H1 (cell line): ENCODE results near the gene CDK9. TPM values are rescaled to one million over a fixed set of nuclear protein-coding genes. Genes with fewer than 3 reads are reported as not detected.
A peak's percentile ranks its signal among the peaks of the same experiment; 100 is the strongest.

Experiments used
- CTCF ChIA-PET: fragments of 300-600 bp; sonication (Branson Sonifier 250); formaldehyde crosslinking; loops from one replicate; lab custom pipeline; 2021; ENCODE audit not compliant: partially characterized antibody; lab: Charles Lee
- POLR2A ChIA-PET: fragments of 300-600 bp; sonication (Branson Sonifier 250); formaldehyde crosslinking; loops from one replicate; lab custom pipeline; 2021; ENCODE audit warnings: inconsistent platforms; ENCODE audit not compliant: partially characterized antibody; lab: Charles Lee
- DNase-seq, 2 experiments: peaks; one replicate each; pipeline versions ENCODE4 v3.0.0 to v3.0.0-alpha.2; 2010 to 2022; ENCODE audit warnings: low spot score in 2 of 2, low read depth in 1 of 2, mixed read lengths in 1 of 2
- FAIRE-seq: peaks from 2 replicates; lab custom pipeline; 2011; peaks lifted over from hg19 to GRCh38; lab: Jason Lieb, UNC
- H2AFZ ChIP-seq: 2 replicates; pipeline ENCODE4 v1.8.1; 2012; ENCODE audit warnings: low read length, inconsistent platforms
- H2AK5ac ChIP-seq: 2 replicates; pipeline ENCODE4 v1.6.1; 2013; ENCODE audit warnings: low read depth, low read length
- H2BK120ac ChIP-seq: replicated peaks from 2 replicates; pipeline ENCODE3; 2013; ENCODE audit warnings: low read depth, low read length, inconsistent platforms
- H2BK12ac ChIP-seq: 2 replicates; pipeline ENCODE4 v1.6.1; 2013; ENCODE audit warnings: low read depth, low read length
- H2BK15ac ChIP-seq: 2 replicates; pipeline ENCODE4 v1.6.1; 2013; ENCODE audit warnings: low read length
- H2BK20ac ChIP-seq: 2 replicates; pipeline ENCODE4 v1.6.1; 2013; ENCODE audit warnings: low read length
- H2BK5ac ChIP-seq: 2 replicates; pipeline ENCODE4 v1.6.1; 2013; ENCODE audit warnings: low read depth, low read length
- H3K14ac ChIP-seq: 2 replicates; pipeline ENCODE4 v1.6.1; 2013; ENCODE audit warnings: inconsistent platforms; ENCODE audit not compliant: insufficient read length
- H3K18ac ChIP-seq: 2 replicates; pipeline ENCODE4 v1.6.1; 2013; ENCODE audit warnings: low read length; ENCODE audit errors: extremely low read depth
- H3K23ac ChIP-seq: 2 replicates; pipeline ENCODE4 v1.6.1; 2013; ENCODE audit warnings: inconsistent platforms; ENCODE audit not compliant: insufficient read length
- H3K23me2 ChIP-seq: 2 replicates; pipeline ENCODE4 v1.6.1; 2013; ENCODE audit warnings: low read depth, low read length
- H3K27ac ChIP-seq: 2 replicates; pipeline ENCODE4 v1.6.1; 2011; ENCODE audit warnings: low read depth, low read length, inconsistent platforms
- H3K27me3 ChIP-seq, 4 experiments: replicated peaks in 1 of 4; 1 replicate in 1 of 4; 2 replicates in 3 of 4; pipeline versions ENCODE4 v1.6.1 to v1.8.1; 2011 to 2013; ENCODE audit warnings: low read length in 3 of 4, mild to moderate bottlenecking in 3 of 4, inconsistent platforms in 2 of 4, mixed read lengths in 2 of 4, moderate library complexity in 1 of 4; ENCODE audit not compliant: control insufficient read depth in 3 of 4, insufficient read depth in 3 of 4; ENCODE audit errors: extremely low read depth in 1 of 4
- H3K36me3 ChIP-seq, 4 experiments: 2 replicates each; pipeline versions ENCODE4 v1.6.1 to v1.8.1; 2011 to 2013; ENCODE audit warnings: mild to moderate bottlenecking in 4 of 4, low read length in 3 of 4, moderate library complexity in 2 of 4, control low read depth in 1 of 4, inconsistent platforms in 1 of 4; ENCODE audit not compliant: insufficient read depth in 4 of 4, control insufficient read depth in 2 of 4
- H3K4ac ChIP-seq: replicated peaks from 2 replicates; pipeline ENCODE3; 2013; ENCODE audit warnings: low read length, low read depth, mixed read lengths, inconsistent platforms; ENCODE audit not compliant: insufficient read length
- H3K4me1 ChIP-seq, 4 experiments: replicated peaks in 1 of 4; 1 replicate in 1 of 4; 2 replicates in 3 of 4; pipeline versions ENCODE4 v1.6.1 to v1.8.1; 2011 to 2013; ENCODE audit warnings: low read length in 3 of 4, inconsistent platforms in 2 of 4, mixed read lengths in 1 of 4; ENCODE audit not compliant: insufficient read depth in 4 of 4, control insufficient read depth in 3 of 4
- H3K4me2 ChIP-seq, 2 experiments: 2 replicates each; pipeline versions ENCODE4 v1.6.1 to v1.8.1; 2011 to 2013; ENCODE audit warnings: low read depth in 2 of 2, low read length in 2 of 2, control low read depth in 1 of 2, inconsistent platforms in 1 of 2, mild to moderate bottlenecking in 1 of 2; ENCODE audit not compliant: insufficient read depth in 1 of 2
- H3K4me3 ChIP-seq, 4 experiments: fragments of 200-600, 300-600 bp in 1 of 4; sonication (generic), shearing (Covaris generic), sonication (Bioruptor Twin) in 1 of 4; 2 replicates each; pipeline versions ENCODE4 v1.5.1 to v1.8.1; 2011 to 2016; ENCODE audit warnings: low read length in 4 of 4, low read depth in 3 of 4, control low read depth in 2 of 4, inconsistent platforms in 2 of 4, mild to moderate bottlenecking in 2 of 4, mixed read lengths in 1 of 4, moderate library complexity in 1 of 4; ENCODE audit not compliant: insufficient read depth in 2 of 4; ENCODE audit errors: extremely low read depth in 1 of 4
- H3K56ac ChIP-seq: replicated peaks from 2 replicates; pipeline ENCODE3; 2013; ENCODE audit warnings: low read depth, mild to moderate bottlenecking, mixed read lengths, low read length, inconsistent platforms; ENCODE audit not compliant: insufficient read length
- H3K79me1 ChIP-seq: 2 replicates; pipeline ENCODE4 v1.6.1; 2013; ENCODE audit warnings: low read depth, low read length, control low read depth
- H3K79me2 ChIP-seq, 2 experiments: 2 replicates each; pipeline versions ENCODE4 v1.6.1 to v1.8.1; 2012 to 2013; ENCODE audit warnings: low read length in 2 of 2, mild to moderate bottlenecking in 2 of 2, inconsistent platforms in 1 of 2; ENCODE audit not compliant: insufficient read depth in 2 of 2, control insufficient read depth in 1 of 2
- H3K9ac ChIP-seq, 4 experiments: replicated peaks in 1 of 4; 1 replicate in 1 of 4; 2 replicates in 3 of 4; pipeline versions ENCODE4 v1.6.1 to v1.8.1; 2011 to 2013; ENCODE audit warnings: low read depth in 3 of 4, low read length in 3 of 4, control low read depth in 2 of 4, mild to moderate bottlenecking in 2 of 4, moderate library complexity in 2 of 4, inconsistent platforms in 1 of 4; ENCODE audit errors: extremely low read depth in 1 of 4
- H3K9me3 ChIP-seq, 2 experiments: 2 replicates each; pipeline versions ENCODE4 v1.6.1 to v1.8.1; 2012 to 2013; ENCODE audit warnings: mild to moderate bottlenecking in 2 of 2, moderate library complexity in 2 of 2, control low read depth in 1 of 2, inconsistent platforms in 1 of 2, low read depth in 1 of 2, low read length in 1 of 2, mixed read lengths in 1 of 2; ENCODE audit not compliant: insufficient read depth in 2 of 2
- H4K20me1 ChIP-seq, 2 experiments: replicated peaks in 1 of 2; 2 replicates each; pipeline versions ENCODE3 to v1.8.1; 2011 to 2013; ENCODE audit warnings: inconsistent platforms in 2 of 2, low read length in 2 of 2, mild to moderate bottlenecking in 1 of 2; ENCODE audit not compliant: insufficient read depth in 2 of 2, control insufficient read depth in 1 of 2
- H4K5ac ChIP-seq: 2 replicates; pipeline ENCODE4 v1.6.1; 2013; ENCODE audit warnings: low read length, low read depth, mixed read lengths, inconsistent platforms; ENCODE audit not compliant: insufficient read length
- H4K8ac ChIP-seq: 2 replicates; pipeline ENCODE4 v1.8.0; 2013; ENCODE audit warnings: mild to moderate bottlenecking, moderate library complexity, low read length, inconsistent platforms; ENCODE audit not compliant: insufficient read depth; ENCODE audit errors: extremely low read depth
- H4K91ac ChIP-seq: replicated peaks from 2 replicates; pipeline ENCODE3; 2013; ENCODE audit warnings: low read length, mixed read lengths, inconsistent platforms; ENCODE audit not compliant: insufficient read length
- HDAC6 ChIP-seq: IDR thresholded peaks from one replicate; pipeline ENCODE4 v1.7.1; 2012; ENCODE audit warnings: low read depth, mild to moderate bottlenecking, inconsistent platforms, low read length, moderate library complexity
- RNF2 ChIP-seq: fragments of 200-900, 300-1000 bp; sonication (generic); IDR thresholded peaks from 2 replicates; pipeline ENCODE4 v1.7.1; 2016; ENCODE audit warnings: borderline replicate concordance, low read depth, mild to moderate bottlenecking, antibody characterized with exemption, low read length; ENCODE audit not compliant: poor library complexity, severe bottlenecking; ENCODE audit errors: missing control alignments
- SP4 ChIP-seq: IDR thresholded peaks from 2 replicates; pipeline ENCODE4 v1.6.1; 2012; ENCODE audit warnings: low read length, inconsistent platforms
- WGBS, 2 experiments: shearing (Covaris generic) in 1 of 2; methylation state at CpG; one replicate each; pipeline versions ENCODE4 v1.1.6 to v1.1.7; 2013 to 2015; ENCODE audit warnings: low lambda C conversion rate in 2 of 2, mixed read lengths in 2 of 2, inconsistent platforms in 1 of 2, low coverage in 1 of 2, missing lambda C conversion rate in 1 of 2; ENCODE audit not compliant: insufficient replicate concordance in 2 of 2, insufficient coverage in 1 of 2, insufficient read length in 1 of 2; ENCODE audit errors: extremely low coverage in 1 of 2, missing lambda C conversion rate in 1 of 2; 5-methylcytosine and 5-hydroxymethylcytosine counted together
- polyA plus RNA-seq, 7 experiments: library from polyadenylated mRNA; depleted of rRNA in 3 of 7; stranded (reverse) in 5 of 7; unstranded in 2 of 7; fragments of >200 nt in 5 of 7; fragments of 200-250 nt in 2 of 7; gene quantifications; 1 replicate in 5 of 7; 2 replicates in 1 of 7; 4 replicates in 1 of 7; pipeline versions ENCODE4 v1.2.1 to v1.2.3, GENCODE V29; 2011 to 2013; ENCODE audit warnings: missing spikeins in 2 of 7, mixed read lengths in 2 of 7
- total RNA-seq: library from RNA; stranded (reverse); fragmentation: NEBNext Ultra II Directional; extraction: Animal tissue kit (Norgen Biotek cat#: 25700); gene quantifications from 2 replicates; pipeline ENCODE4 v1.2.1, GENCODE V29; 2021

Gene CDK9
- total and polyA plus RNA-seq, 2 of the 8 experiments (the other 6 are each of a cell fraction or from before 2014, with no cell fraction given), result 69.1 to 87.5 TPM

DNA sequence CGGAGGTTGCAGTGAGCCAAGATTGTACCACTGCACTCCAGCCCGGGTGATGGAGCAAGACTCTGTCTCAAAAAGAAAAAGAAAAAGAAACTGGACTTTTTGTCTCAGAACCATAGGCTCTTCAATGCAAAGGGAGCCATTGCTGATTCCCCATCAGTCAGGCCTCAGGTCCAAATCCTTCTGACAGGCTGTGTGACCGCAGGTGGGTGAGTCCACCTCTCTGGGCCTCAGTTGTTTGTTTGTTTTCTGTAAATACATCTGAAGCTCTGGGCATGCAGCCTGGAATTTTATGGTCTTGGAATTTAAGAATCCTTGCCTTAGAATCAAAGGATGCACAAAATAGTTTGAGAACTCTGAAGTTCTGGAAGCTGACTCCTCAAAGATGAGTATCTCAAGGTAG lies 29.6 kb upstream of the CDK9 start:
- no peak overlapping the region for H3K14ac ChIP-seq
- no peak overlapping the region for H4K8ac ChIP-seq
- POLR2A ChIA-PET, result interaction anchor here (1.3 to 1.8 kb wide), 3 partner anchors 8 to 33 kb away, joined by 3 to 5 read pairs (median 4); no protein-coding TSS in a partner anchor
- H3K36me3 ChIP-seq, result no peaks in the 10 kb centered on the region
- H4K91ac ChIP-seq, result no peak overlapping the region
- H2BK15ac ChIP-seq, result no peak overlapping the region
- peaks cover 0 to 16% (median 8%) of the 10 kb centered on the region in 4 experiments; a peak in 6 of 7 replicates for H3K27me3 ChIP-seq
- H3K4me2 ChIP-seq, result peak overlapping the region in 1 of 2 experiments; percentile 80; a peak in 1 of 4 replicates
- no peaks in the 10 kb centered on the region for H3K79me1 ChIP-seq
- no peak overlapping the region for H3K23ac ChIP-seq
- no peak overlapping the region for H2BK20ac ChIP-seq
- no peak overlapping the region for H4K5ac ChIP-seq
- H3K9me3 ChIP-seq, result no peaks in the 10 kb centered on the region
- no peak overlapping the region for H2AK5ac ChIP-seq
- 88% methylated on average over 3 of the region's 3 CpGs; no CpG with 5 or more reads in 1 of the 2 experiments for WGBS, 2 experiments
- H3K4me1 ChIP-seq, result peaks cover 0 to 4% (median 1%) of the 10 kb centered on the region in 4 experiments; a peak in 4 of 7 replicates
- no peak overlapping the region for H3K56ac ChIP-seq
- DNase-seq, result no peak
- H4K20me1 ChIP-seq, result peaks cover 3 to 17% of the 10 kb centered on the region in 2 experiments
- H3K23me2 ChIP-seq, result peaks cover 13% of the 10 kb centered on the region; the same call in 1 of the 2 replicates
- no peak overlapping the region for H3K27ac ChIP-seq
- no peak overlapping the region for H2AFZ ChIP-seq
- no peak overlapping the region for H2BK12ac ChIP-seq
- no peak overlapping the region for H2BK5ac ChIP-seq
- no peak for TF ChIP-seq SP4
- TF ChIP-seq RNF2, result no peak
- TF ChIP-seq HDAC6, result no peak
- H3K18ac ChIP-seq, result no peak overlapping the region
- no peak overlapping the region for H3K9ac ChIP-seq
- H2BK120ac ChIP-seq, result no peak overlapping the region
- no peak overlapping the region for H3K4ac ChIP-seq
- H3K4me3 ChIP-seq, result no peak overlapping the region
- no peak for FAIRE-seq
- H3K79me2 ChIP-seq, result no peaks in the 10 kb centered on the region
- CTCF ChIA-PET, result interaction anchor here (0.6 to 3.5 kb wide), 5 partner anchors 9 to 1135 kb away, joined by 3 to 18 read pairs (median 3); partner anchors contain the start of gene SH2D3C
